GM18520 (cell line): Measurements from ENCODE around the gene RAB3IL1.

Experiments
- ATAC-seq: cut with Tn5 transposase; IDR thresholded peaks from one replicate; pipeline ENCODE4 v1.9.1; 2021; ENCODE audit not compliant: unreplicated experiment

The RAB3IL1 gene

GRCh38 chr11:61921446-61921845 lies 4.1 kb upstream of the RAB3IL1 start:
- no peak for ATAC-seq

- ATAC-seq, result no peak
These were observed 2.6 kb upstream of the RAB3IL1 start for GRCh38 chr11:61919705-61920631.

- ATAC-seq, result no peak
These were observed 1.8 kb upstream of the RAB3IL1 start for GRCh38 chr11:61918938-61919704.

GRCh38 chr11:61918251-61918937 lies 1.0 kb upstream of the RAB3IL1 start:
- no peak for ATAC-seq

- no peak for ATAC-seq
These were observed 531 bp downstream of the RAB3IL1 start for GRCh38 chr11:61916737-61917333.

GRCh38 chr11:61914471-61915171 lies 2.7 kb downstream of the RAB3IL1 start:
- no peak for ATAC-seq

- ATAC-seq, result no peak
These were observed 3.5 kb downstream of the RAB3IL1 start for GRCh38 chr11:61913699-61914395.

GRCh38 chr11:61912991-61913698 lies 4.2 kb downstream of the RAB3IL1 start:
- no peak for ATAC-seq

GRCh38 chr11:61912530-61912898 lies 4.9 kb downstream of the RAB3IL1 start:
- ATAC-seq, result no peak

- no peak for ATAC-seq
These were observed 5.5 kb downstream of the RAB3IL1 start for GRCh38 chr11:61911701-61912529.

GRCh38 chr11:61911128-61911700 lies 6.2 kb downstream of the RAB3IL1 start:
- ATAC-seq, result no peak

GRCh38 chr11:61910187-61911127 lies 6.9 kb downstream of the RAB3IL1 start:
- no peak for ATAC-seq

- no peak for ATAC-seq
These were observed 8.5 kb downstream of the RAB3IL1 start for GRCh38 chr11:61908730-61909316.

GRCh38 chr11:61907871-61908729 lies 9.3 kb downstream of the RAB3IL1 start:
- no peak for ATAC-seq

- ATAC-seq, result no peak
These were observed 10.1 kb downstream of the RAB3IL1 start for GRCh38 chr11:61907282-61907681.

- ATAC-seq, result no peak
These were observed 10.8 kb downstream of the RAB3IL1 start for GRCh38 chr11:61906522-61906909.
